Panc1 (cell line): Measurements from ENCODE around the gene STPG3.

Experiments
- CTCF ChIP-seq: fragments of 450-650 bp; IDR thresholded peaks from 2 replicates; pipeline ENCODE4 v1.5.1; 2017; ENCODE audit warnings: mild to moderate bottlenecking
- SIN3A ChIP-seq: IDR thresholded peaks from 2 replicates; pipeline ENCODE4 v1.6.1; 2012; ENCODE audit warnings: low read depth, mild to moderate bottlenecking, low read length, moderate library complexity, borderline replicate concordance; ENCODE audit not compliant: insufficient read depth
- TF ChIP-seq, protein P1 (sequence below), 2 experiments: IDR thresholded peaks; 2 replicates each; pipeline ENCODE4 v1.6.1; 2011 to 2012; ENCODE audit warnings: low read depth in 2 of 2, control low read depth in 1 of 2, low read length in 1 of 2, mild to moderate bottlenecking in 1 of 2, moderate library complexity in 1 of 2; ENCODE audit not compliant: insufficient read depth in 1 of 2

DNA sequence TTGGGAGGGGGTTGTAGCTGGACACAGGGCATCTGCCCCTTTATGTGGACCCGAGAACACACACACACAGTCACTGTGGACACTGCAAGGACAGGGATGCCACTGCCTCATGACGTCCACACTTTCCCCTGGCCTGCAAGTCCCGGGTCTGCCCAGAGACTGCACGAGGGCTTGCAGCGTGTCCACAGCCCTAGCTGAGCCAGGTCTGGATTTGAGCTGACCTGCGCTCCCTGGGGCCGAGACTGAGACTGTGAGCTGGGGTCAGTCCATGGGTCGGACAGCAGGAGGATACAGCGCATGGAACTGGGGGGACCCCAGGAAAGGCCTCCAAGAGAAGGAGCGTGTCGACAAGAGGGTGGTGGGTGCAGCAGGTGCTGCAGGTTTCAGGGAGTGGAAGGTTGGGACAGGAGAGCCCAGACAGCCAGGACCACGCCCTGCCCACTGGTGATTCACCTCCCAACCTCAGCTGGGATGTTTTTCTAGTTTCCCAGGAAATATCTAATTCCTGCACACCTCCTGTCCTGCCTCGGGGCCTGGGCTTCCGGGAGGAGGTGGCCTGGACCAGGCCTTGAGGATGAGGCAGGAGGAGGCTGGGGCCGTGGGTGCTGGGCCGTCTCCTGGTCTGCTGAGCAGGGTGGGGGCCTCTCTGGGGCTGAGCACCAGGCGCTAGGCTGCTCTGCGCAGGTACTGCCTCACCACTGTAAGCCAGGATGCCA, 24.6 kb upstream of the STPG3 start:
- TF ChIP-seq CTCF (no peak), SIN3A (no peak)
- TF ChIP-seq, protein P1, sequence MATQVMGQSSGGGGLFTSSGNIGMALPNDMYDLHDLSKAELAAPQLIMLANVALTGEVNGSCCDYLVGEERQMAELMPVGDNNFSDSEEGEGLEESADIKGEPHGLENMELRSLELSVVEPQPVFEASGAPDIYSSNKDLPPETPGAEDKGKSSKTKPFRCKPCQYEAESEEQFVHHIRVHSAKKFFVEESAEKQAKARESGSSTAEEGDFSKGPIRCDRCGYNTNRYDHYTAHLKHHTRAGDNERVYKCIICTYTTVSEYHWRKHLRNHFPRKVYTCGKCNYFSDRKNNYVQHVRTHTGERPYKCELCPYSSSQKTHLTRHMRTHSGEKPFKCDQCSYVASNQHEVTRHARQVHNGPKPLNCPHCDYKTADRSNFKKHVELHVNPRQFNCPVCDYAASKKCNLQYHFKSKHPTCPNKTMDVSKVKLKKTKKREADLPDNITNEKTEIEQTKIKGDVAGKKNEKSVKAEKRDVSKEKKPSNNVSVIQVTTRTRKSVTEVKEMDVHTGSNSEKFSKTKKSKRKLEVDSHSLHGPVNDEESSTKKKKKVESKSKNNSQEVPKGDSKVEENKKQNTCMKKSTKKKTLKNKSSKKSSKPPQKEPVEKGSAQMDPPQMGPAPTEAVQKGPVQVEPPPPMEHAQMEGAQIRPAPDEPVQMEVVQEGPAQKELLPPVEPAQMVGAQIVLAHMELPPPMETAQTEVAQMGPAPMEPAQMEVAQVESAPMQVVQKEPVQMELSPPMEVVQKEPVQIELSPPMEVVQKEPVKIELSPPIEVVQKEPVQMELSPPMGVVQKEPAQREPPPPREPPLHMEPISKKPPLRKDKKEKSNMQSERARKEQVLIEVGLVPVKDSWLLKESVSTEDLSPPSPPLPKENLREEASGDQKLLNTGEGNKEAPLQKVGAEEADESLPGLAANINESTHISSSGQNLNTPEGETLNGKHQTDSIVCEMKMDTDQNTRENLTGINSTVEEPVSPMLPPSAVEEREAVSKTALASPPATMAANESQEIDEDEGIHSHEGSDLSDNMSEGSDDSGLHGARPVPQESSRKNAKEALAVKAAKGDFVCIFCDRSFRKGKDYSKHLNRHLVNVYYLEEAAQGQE (IDR thresholded peaks at IDR 0.05; ENCODE audit: insufficient read depth in 1 of 2, low read depth in 2 of 2, low read length in 1 of 2): no peak
